ENCODE data around the gene RELB.
"Not testable (repeated sequence)": the region's sequence is repeated elsewhere in the genome, so short reads cannot be mapped to it uniquely, and the experiment has no call there.

The RELB gene

DNA sequence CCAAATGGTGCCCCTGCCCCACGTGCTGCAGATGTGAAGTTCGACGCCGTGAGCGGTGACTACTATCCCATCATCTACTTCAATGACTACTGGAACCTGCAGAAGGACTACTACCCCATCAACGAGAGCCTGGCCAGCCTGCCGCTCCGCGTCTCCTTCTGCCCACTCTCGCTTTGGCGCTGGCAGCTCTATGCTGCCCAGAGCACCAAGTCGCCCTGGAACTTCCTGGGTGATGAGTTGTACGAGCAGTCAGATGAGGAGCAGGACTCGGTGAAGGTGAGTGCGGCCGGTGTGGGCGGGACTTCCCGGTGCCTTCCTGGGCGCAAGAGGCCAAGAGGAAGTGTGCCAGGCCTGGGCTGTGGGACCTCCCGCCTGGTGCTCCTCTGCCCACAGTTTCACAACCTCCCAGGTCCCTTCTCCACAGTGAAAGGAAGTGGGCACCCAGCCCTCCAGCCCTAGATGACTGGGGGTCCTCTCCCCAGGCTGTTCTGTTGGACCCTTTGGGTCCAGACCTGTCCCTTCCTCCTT, 14.1 kb upstream of the RELB start:
- DNase-seq (ENCODE audit: low read depth), result no peak

DNA sequence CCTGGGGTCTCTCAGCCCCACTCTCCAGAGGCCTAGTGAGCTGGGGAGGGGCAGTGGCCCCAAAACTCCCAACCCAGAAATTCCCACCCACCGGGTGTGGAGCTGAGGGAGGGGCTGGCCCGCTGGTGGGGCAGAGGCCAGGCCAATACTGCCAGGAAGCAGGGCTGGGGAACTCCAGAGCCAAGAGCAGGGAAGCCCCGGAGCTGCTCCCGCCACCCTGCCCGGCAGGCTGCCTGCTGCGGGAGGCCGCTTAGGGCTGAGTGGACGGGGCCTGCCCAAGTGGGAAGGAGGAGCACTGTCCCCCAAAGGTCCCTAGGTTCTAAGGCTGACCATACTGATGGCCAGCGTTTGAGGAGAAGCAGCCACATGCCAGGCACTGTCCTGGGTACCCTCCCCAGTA, 13.0 kb upstream of the RELB start:
- DNase-seq (ENCODE audit: low read depth), result no peak

DNA sequence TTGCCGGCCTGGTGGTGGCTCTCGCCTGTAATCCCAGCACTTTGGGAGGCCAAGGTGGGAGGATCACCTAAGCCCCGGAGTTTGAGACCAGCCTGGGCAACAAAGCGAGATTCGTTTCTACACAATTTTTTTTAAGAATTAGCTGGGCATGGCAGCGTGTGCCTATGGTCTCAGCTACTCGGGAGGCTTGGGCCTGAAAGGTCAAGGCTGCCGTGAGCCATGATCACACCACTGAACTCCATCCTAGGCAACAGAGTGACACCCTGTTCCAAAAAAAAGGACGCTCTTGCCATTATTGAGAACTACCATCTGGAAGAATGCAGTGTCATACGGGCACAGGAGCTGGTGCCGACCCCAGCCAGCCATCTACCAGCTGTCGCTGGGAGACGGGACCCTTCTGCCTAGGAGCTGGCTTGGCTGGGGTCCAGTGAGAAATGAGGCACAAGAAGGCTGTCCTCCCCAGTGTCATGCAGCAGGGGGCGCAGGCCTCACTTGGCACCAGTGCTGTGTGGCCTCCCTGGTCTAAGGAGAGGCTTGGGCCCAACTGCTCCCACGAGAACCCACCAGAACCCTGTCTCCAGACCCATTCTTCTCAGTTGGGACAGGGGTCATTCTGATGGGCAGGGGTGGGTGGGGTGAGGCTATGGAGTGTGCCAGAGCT, 12.2 kb upstream of the RELB start:
- DNase-seq (ENCODE audit: low read depth), result peak; percentile 51

DNA sequence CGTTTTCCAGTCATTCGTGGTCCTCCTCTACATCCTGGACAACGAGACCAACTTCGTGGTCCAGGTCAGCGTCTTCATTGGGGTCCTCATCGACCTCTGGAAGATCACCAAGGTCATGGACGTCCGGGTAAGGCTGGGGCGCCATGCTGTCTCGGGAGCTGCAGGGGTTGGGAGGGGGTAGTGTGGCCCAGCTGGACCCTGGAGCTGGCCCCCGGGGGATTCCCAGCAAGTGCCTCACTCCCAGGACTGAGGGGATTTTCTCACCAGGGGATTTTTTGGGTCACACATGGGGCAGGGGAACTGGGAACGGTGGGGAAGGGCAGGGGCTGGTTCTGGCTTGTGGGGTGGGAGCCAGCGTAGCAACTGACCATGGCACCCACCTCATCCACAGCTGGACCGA, 10.8 kb upstream of the RELB start:
- no peak for DNase-seq (ENCODE audit: low read depth)

DNA sequence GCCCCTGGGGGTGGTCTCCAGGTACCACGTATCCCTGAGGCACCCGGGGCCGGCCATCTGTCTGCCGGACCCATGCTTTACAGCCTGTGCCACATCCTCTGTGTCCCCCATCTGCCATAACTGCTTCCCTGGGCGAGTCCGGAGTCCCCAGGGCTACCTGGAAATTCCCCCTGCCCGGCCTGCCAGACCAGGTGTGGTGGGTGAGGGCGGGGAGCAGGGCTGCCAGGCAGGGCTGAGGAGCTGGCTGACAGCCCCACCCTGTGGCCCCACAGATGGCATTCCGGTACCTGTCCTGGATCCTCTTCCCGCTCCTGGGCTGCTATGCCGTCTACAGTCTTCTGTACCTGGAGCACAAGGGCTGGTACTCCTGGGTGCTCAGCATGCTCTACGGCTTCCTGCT, 10.3 kb upstream of the RELB start:
- DNase-seq (ENCODE audit: low read depth), result no peak

DNA sequence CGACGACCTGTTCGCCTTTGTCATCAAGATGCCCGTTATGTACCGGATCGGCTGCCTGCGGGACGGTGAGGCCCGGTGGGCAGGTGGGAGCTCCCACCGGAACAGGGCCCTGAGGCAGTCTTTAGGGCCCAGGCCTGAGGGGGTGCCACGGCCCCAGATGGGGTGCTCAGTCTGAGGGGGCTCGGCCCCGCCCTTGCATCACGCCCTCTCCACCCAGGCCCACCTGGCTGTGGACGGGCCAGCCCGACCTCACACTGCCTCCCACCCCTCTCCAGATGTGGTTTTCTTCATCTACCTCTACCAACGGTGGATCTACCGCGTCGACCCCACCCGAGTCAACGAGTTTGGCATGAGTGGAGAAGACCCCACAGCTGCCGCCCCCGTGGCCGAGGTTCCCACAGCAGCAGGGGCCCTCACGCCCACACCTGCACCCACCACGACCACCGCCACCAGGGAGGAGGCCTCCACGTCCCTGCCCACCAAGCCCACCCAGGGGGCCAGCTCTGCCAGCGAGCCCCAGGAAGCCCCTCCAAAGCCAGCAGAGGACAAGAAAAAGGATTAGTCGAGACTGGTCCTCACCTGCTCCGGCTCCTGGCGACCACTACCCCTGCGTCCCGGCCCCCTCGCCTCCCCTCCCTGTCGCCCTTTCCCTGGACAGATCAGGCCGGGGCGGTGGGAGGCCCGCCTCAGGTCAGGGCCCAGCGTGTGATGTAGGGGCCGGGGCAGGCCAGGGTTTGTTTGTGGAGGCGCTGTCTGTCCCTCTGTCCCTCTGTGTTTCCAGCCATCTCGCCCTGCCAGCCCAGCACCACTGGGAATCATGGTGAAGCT, 8.7 kb upstream of the RELB start:
- DNase-seq (ENCODE audit: low read depth), result no peak

DNA sequence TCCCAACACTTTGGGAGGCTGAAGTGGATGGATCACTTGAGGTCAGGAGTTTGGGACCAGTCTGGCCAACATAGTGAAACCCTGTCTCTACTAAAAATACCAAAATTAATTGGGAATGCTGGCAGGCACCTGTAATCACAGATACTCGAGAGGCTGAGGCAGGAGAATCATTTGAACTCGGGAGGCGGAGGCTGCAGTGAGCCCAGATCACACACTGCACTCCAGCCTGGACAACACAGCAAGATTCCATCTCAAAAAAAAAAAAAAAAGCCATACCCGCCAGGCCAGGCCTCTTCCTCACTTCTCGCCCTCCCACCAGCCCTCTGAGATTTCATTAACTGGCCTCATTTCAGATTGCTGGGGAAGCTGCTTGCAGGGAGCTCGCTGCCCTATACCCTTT, 7.7 kb upstream of the RELB start:
- DNase-seq (ENCODE audit: low read depth), result no peak

DNA sequence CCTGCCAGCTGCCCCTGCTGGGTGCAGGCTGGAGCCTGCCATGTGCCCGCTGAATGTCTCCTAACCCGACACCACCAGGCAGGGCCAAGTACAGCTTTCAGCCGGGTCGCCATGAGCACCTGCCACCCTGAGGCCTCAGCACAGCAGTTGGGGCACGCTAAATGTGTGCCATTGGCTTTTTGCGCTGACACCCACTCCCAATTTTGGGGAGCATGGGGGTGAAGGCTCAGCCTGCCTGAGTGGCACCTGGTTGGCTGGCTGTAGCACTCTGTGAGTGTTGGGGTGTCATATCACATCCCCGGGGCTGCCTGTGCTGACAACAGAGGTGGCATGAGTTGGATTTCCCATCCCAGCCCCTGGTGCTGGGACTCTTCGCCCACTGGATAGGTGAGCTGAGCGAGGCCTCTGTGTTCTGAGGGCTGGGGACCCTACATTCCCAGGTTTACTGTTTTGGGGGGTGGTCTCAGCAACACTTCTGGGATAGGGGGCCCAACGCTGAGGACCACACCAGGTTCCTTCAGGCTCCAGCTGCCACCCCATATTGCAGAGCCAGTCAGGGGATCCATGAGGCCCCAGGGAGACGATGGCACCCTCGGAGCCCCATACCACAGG, 7.2 kb upstream of the RELB start:
- DNase-seq (ENCODE audit: low read depth), result no peak

DNA sequence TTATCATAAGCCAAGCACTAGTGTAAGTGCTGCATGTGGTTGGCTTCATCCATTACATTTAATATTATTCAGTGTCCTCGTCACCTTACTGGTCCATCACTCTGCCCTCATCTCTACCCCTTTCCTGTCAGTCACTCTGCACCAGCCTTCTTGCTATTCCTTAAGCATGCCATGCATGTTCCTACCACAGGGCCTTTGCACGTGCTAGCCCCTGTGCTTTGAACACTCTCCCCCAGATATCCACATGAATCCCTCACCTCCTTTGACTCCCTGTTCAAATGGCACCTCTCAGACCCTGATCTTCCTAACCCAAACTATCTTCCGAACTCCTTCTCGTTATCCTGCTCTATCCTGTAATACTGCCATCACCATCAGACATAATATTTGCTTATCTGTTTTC, 3.2 kb upstream of the RELB start:
- no peak for DNase-seq (ENCODE audit: low read depth)

DNA sequence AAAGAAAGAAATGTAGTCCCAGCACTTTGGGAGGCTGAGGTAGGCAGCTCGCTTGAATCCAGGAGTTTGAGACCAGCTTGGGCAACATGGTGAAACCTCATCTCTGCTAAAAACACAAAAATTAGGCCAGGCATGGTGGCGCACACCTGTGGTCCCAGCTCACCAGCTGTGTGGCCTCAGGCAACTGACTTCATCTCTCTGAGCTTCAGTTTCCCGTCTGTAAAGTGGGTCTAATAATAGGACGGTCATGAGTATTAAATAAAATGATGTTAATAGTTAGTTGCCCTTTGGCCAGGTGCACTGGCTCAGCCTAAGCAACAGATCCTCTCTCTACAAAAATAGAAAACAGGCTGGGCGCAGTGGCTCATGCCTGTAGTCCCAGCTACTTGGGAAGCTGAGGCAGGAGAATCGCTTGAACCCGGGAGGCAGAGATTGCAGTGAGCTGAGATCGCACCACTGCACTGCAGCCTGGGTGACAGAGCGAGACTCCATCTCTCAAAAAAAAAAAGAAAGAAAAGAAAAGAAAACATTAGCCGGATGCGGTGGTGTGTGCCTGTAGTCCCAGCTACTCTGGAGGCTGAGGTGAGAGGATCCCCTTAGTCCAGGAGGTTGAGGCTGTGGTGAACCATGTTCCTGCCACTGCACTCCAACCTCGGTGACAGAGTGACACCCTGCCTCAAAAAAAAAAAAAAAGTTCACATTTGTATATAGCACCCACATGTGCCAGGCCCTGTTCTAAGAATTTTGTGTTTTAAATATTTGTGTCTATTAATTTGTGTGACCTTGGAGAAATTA, 1.9 kb upstream of the RELB start:
- DNase-seq (ENCODE audit: low read depth), result not testable (repeated sequence)

DNA sequence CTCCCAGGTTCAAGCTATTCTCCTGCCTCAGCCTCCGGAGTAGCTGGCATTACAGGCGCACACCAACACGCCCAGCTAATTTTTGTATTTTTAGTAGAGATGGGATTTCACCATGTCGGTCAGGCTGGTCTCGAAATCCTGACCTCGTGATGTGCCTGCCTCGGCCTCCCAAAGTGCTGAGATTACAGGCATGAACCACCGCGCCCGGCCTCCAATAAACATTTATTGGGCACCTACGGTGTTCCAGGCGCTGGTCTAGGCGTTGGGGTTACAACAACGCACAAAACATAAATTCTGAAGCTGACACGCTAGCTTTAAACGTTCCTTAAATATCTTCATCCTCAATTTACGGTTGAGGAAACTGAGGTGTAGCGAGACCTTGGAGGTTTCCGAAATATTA, 599 bp upstream of the RELB start:
- not testable (repeated sequence) for DNase-seq (ENCODE audit: low read depth)

DNA sequence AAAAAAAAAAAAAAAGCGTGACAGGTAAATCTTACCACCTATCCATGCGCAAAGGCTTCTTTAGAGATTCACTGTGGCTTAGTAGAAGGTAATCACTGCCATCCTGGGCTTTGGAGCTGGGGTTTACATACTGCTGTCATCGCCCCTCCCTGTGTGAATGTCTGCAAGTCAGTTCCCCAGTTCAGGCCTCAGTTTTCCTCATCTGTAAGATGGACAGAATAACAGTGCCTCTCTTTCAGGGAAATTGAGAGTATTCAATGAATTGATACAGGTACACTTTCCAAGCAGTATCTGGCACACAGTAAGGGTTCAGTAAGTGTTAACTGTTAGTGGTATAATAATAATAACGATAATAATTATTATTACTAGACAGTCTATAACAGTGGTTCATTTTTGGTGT, 2.2 kb downstream of the RELB start:
- no peak for DNase-seq (ENCODE audit: low read depth)

DNA sequence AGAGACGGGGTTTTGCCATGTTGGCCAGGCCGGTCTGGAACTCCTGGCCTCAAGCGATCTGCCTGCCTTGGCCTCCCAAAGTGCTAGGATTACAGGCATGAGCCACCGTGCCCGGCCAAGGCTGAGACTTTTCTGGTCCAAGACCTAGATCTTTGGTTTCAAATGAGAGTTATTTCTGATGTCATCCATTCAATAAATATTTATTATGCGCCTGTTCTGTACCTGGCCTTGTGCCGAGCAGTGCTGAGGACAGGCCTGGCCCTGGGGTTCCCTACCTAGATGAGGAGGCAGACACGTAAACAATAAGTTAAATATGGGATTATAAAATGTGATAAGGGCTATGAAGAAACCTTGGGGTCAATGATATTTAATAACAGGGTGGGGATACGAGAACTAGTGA, 4.5 kb downstream of the RELB start:
- DNase-seq (ENCODE audit: low read depth), result no peak

DNA sequence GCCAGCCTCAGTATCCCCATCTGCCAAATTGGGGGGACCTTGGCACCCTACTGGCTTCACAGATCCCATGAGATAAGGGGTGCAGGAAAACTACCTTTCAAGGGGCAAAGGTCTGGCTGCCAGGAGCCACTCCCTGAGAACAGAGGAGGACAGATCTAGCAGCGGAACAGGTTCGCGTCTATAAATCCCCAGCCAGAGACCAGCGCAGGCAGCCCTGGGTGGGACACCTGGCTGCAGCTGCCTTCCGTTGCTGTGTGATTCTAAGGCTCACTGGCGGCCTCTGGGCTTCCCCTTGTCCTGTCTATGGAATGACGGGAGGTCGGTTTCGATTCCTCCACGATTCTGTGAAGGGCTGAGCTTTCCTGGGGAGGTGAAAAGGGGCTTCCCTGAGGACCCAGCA, 7.3 kb downstream of the RELB start:
- no peak for DNase-seq (ENCODE audit: low read depth)

DNA sequence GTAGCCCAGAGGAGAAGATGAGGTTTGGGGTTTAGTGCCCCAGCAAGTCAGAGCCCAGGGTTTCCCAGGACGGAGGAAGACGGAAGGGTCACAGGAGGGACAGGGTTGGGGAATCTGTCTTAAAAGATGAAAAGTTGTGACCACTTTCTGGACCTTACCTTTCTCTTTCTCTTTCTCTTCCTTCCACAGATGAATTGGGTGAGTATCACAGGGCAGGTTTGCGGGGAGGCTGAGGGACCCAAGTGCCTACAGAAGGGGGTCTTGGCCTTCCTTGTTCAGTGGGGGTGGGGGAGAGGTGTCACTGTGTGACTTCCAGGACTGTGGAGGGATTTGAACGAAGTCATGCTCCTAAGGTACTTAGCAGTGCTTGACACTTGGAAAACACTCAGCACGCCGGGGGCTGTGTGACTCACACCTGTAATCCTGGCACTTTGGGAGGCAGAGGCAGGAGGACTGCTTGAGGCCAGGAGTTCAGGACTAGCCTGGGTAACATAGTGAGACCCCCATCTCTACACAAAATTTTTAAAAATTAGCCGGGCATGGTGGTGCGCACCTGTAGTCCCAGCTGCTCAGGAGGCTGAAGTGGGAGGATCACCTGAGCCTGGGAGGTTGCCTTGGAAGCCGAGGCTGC, 8.5 kb downstream of the RELB start:
- no peak for DNase-seq (ENCODE audit: low read depth)

DNA sequence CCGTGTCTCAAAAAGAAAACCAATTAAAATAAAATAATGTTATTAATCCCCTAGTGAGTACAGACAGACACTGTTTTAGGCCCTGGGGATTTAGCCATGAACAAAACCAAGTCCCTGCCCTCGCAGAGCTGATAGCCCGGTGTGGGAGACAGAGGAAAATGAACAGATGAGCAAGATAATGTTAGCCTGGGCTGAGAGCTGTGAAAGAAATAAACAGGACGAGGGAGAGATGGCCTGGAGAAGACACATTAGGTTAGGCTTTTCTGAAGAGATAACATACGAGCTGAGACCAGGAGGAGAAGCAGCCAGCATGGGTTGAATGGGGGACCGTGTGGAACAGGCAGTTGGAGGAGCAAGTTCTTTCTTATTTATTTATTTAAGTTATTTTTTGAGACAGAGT, 9.0 kb downstream of the RELB start:
- no peak for DNase-seq (ENCODE audit: low read depth)

DNA sequence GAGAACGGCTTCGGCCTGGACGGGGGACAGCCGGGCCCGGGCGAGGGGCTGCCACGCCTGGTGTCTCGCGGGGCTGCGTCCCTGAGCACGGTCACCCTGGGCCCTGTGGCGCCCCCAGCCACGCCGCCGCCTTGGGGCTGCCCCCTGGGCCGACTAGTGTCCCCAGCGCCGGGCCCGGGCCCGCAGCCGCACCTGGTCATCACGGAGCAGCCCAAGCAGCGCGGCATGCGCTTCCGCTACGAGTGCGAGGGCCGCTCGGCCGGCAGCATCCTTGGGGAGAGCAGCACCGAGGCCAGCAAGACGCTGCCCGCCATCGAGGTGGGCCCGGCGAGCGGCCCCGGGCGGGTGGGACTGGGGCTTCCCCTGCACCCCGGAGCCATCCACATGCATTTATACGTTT, 10.7 kb downstream of the RELB start:
- DNase-seq (ENCODE audit: low read depth), result no peak

DNA sequence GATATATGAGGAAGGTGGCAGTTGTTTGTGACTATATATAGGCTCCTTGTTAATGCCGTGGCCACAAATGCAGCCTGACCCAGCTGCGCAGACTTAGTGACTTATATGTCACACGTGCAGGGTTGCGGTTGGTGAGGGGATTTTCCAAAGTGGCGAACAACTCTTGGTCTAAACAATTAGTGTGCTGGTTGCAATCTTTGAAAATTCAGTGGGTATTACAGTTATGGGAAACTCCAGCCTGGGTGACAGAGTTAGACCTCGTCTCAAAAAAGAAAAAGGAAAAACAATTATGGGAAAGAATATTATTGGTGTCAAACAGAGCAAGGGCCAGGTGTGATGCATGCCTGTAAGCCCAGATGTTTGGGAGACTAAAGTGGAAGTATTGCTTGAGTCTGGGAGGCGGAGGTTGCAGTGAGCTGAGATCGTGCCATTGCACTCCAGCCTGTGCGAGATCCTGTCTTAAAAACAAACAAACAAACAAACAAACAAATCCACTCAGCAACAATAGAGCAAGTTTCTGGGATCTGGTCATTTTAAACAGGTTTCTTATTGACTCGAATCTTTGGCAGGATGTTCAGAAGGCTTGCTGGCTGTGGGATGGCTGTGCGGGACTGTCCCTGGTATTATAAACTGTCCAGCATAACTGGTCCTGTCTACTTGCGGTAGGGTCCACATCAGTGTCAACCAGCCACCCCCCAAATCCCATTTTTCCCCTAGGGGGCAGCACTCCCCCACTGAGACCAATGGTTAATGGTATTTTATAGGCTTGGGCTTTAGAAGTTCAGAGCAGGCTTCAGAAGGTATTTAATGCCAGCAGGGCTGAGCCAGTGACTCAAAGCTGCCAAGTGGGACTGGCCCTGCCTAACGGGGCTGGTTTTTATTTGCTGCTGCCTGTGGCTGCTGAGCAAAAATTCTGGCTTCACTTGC, 15.4 kb downstream of the RELB start:
- peak; percentile 77 for DNase-seq (ENCODE audit: low read depth)

DNA sequence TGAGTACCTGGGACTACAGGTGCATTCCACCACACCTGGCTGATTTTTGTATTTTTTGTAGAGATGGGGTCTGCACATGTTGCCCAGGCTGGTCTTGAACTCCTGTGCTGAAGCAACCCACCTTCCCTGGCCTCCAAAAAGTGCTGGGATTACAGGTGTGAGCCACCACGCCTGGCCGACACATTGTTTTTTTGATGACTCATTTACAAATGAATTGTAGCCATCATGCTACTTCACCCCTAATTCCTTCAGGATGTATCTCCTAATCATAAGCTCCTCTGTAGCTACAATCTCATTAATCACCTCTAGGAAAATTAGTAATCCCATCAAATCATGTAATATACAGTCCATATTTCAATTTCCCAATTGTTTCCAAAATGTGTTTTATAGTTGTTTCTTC, 17.9 kb downstream of the RELB start:
- DNase-seq (ENCODE audit: low read depth), result no peak

DNA sequence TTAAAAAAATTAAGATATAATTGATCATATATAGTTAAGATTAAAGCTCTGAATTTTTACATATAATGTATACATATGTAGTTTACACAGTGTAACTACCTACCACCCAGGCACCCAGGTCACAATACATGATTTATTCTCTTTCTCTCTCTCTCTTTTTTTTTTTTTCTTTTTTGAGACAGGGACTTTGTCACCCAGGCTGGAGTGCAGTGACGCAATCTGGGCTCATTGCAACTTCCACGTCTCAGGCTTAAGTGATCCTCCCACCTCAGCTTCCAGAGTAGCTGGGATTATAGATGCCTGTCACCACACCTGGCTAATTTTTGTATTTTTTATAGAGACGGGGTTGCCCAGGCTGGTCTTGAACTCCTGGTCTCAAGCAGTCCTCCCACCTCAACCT, 18.8 kb downstream of the RELB start:
- DNase-seq (ENCODE audit: low read depth), result no peak

DNA sequence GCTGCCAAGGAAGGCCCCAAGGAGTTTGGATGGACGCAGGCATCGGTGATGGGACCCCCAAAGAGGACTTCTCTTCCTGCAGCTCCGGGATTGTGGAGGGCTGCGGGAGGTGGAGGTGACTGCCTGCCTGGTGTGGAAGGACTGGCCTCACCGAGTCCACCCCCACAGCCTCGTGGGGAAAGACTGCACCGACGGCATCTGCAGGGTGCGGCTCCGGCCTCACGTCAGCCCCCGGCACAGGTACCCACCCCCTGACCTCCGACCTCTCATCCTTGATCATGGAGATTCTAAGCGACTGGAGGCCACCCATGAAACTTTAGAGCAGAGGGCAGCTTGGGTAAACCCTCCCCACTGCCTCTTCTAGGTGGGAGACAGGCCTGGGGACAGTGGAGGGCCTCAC, 20.7 kb downstream of the RELB start:
- DNase-seq (ENCODE audit: low read depth), result no peak
